Vagina (tissue), 2 donors: Measurements from ENCODE around the gene ZMIZ1. TPM values are rescaled to one million over a fixed set of nuclear protein-coding genes. Genes with fewer than 3 reads are reported as not detected.

Experiments
- DNase-seq, 2 donors: peaks; one replicate each; pipeline ENCODE4 v3.0.0-alpha.2; 2017; ENCODE audit errors: extremely low spot score in 2 of 2
- H3K27ac ChIP-seq: fragments of 200-600 bp; sonication (generic); one replicate; pipeline ENCODE4 v1.5.1; 2019
- H3K27me3 ChIP-seq: fragments of 200-600 bp; sonication (generic); one replicate; pipeline ENCODE4 v1.5.1; 2019
- H3K36me3 ChIP-seq, 2 donors: fragments of 200-600 bp; sonication (generic); one replicate each; pipeline ENCODE4 v1.5.1; 2017 to 2019
- H3K4me1 ChIP-seq: fragments of 200-600 bp; sonication (generic); one replicate; pipeline ENCODE4 v1.5.1; 2019
- H3K4me3 ChIP-seq, 2 donors: fragments of 200-600 bp; sonication (generic); 1 replicate in 1 of 2; 2 replicates in 1 of 2; pipeline ENCODE4 v1.5.1; 2016 to 2019
- H3K9me3 ChIP-seq: fragments of 200-600 bp; sonication (generic); one replicate; pipeline ENCODE4 v1.5.1; 2019
- CTCF ChIP-seq, 3 experiments: fragments of 450-650 bp in 2 of 3; fragments of 200-600 bp in 1 of 3; sonication (generic) in 1 of 3; IDR thresholded peaks; one replicate each; pipeline ENCODE4 v1.5.1; 2017 to 2019; ENCODE audit warnings: antibody characterized with exemption in 3 of 3, mild to moderate bottlenecking in 2 of 3, moderate library complexity in 2 of 3
- POLR2A ChIP-seq, 2 donors: fragments of 450-650 bp; IDR thresholded peaks; one replicate each; pipeline ENCODE4 v1.6.1; 2017; ENCODE audit warnings: antibody characterized with exemption in 2 of 2, mild to moderate bottlenecking in 2 of 2, moderate library complexity in 2 of 2
- POLR2AphosphoS5 ChIP-seq, 2 donors: sonication (generic); formaldehyde crosslinking; IDR thresholded peaks; one replicate each; pipeline ENCODE4 v1.9.0; 2017; ENCODE audit warnings: antibody characterized with exemption in 2 of 2, mild to moderate bottlenecking in 2 of 2, low read depth in 1 of 2; ENCODE audit not compliant: insufficient read depth in 1 of 2
- intact Hi-C: fragments of 100-400 bp; cut with DNase I; formaldehyde crosslinking; loops from one replicate; pipeline ENCODE4 v1.15.1; 2023
- total RNA-seq: library from RNA; depleted of rRNA; stranded (reverse); fragments of >200 nt; gene quantifications from one replicate; pipeline ENCODE4 v1.2.3, GENCODE V29; 2016

The ZMIZ1 gene
- total RNA-seq, 1 donor from 2014 or later: 61.4 TPM

DNA sequence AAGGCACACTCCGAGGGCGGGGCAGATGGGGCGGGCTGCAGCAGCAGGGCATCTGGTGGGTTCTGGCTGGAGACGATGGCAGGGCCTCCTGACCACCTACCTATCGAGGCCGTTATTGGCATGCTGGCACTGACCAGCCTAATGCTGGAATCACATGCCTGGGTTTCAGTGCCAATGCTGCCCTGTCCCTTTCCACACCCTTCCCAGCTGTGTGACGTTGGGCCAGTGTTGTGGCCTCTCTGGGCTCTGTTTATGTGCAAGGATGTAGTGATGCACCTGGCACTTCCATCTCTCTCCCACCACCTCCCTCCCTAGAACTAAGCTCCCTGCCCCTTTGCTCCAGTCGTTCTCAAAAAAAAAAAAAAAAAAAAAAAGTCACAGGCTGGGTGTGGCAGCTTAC lies 132.9 kb downstream of the ZMIZ1 start:
- Histone ChIP-seq H3K36me3 (peaks cover 0 to 23% of the 10 kb centered on the region in 2 donors), H3K4me1 (peaks cover 32% of the 10 kb centered on the region), H3K27me3 (no peaks in the 10 kb centered on the region), H3K27ac (no peak overlapping the region), H3K9me3 (no peaks in the 10 kb centered on the region), H3K4me3 (no peak overlapping the region)
- DNase-seq: no peak
- intact Hi-C loops: loop anchor here (5.0 kb wide), 1 partner anchor 989 kb away; no protein-coding TSS in a partner anchor
- TF ChIP-seq POLR2AphosphoS5 (IDR thresholded peaks at IDR 0.05; ENCODE audit: insufficient read depth in 1 of 2, low read depth in 1 of 2) (no peak), POLR2A (IDR thresholded peaks at IDR 0.05) (no peak), CTCF (IDR thresholded peaks at IDR 0.05) (no peak)

GRCh38 chr10:79202188-79203013 lies 133.6 kb downstream of the ZMIZ1 start:
- no peaks in the 10 kb centered on the region for H3K27me3 ChIP-seq
- H3K9me3 ChIP-seq: no peaks in the 10 kb centered on the region
- TF ChIP-seq CTCF (IDR thresholded peaks at IDR 0.05) (peak in 1 of 3 experiments; percentile 18), POLR2A (IDR thresholded peaks at IDR 0.05) (no peak)
- no peak for DNase-seq
- H3K4me3 ChIP-seq: no peak overlapping the region
- peak overlapping the region; percentile 48 for H3K27ac ChIP-seq
- H3K36me3 ChIP-seq: peaks cover 0 to 23% of the 10 kb centered on the region in 2 donors
- peaks cover 34% of the 10 kb centered on the region for H3K4me1 ChIP-seq
- intact Hi-C loops: loop anchor here (5.0 kb wide), 1 partner anchor 990 kb away; no protein-coding TSS in a partner anchor

GRCh38 chr10:79203014-79203644 lies 134.4 kb downstream of the ZMIZ1 start:
- intact Hi-C loops: loop anchor here (5.0 kb wide), 1 partner anchor 991 kb away; no protein-coding TSS in a partner anchor
- TF ChIP-seq CTCF (IDR thresholded peaks at IDR 0.05) (no peak), POLR2A (IDR thresholded peaks at IDR 0.05) (no peak), POLR2AphosphoS5 (IDR thresholded peaks at IDR 0.05; ENCODE audit: insufficient read depth in 1 of 2, low read depth in 1 of 2) (no peak)
- Histone ChIP-seq H3K4me1 (peaks cover 34% of the 10 kb centered on the region), H3K27me3 (no peaks in the 10 kb centered on the region), H3K9me3 (no peaks in the 10 kb centered on the region), H3K4me3 (no peak overlapping the region), H3K27ac (peak overlapping the region; percentile 48), H3K36me3 (peaks cover 0 to 29% of the 10 kb centered on the region in 2 donors)
- DNase-seq: no peak

- H3K27ac ChIP-seq: no peak overlapping the region
- peaks cover 0 to 36% of the 10 kb centered on the region in 2 donors for H3K36me3 ChIP-seq
These were observed 135.1 kb downstream of the ZMIZ1 start for GRCh38 chr10:79203833-79204232.

More at GRCh38 chr10:79203833-79204232, 135.1 kb downstream of the ZMIZ1 start:
- Histone ChIP-seq H3K4me1 (peaks cover 34% of the 10 kb centered on the region), H3K4me3 (no peak overlapping the region), H3K9me3 (no peaks in the 10 kb centered on the region), H3K27me3 (no peaks in the 10 kb centered on the region)
- intact Hi-C loops: loop anchor here (5.0 kb wide), 1 partner anchor 992 kb away; no protein-coding TSS in a partner anchor
- DNase-seq: no peak
- TF ChIP-seq CTCF (IDR thresholded peaks at IDR 0.05) (no peak), POLR2AphosphoS5 (IDR thresholded peaks at IDR 0.05; ENCODE audit: insufficient read depth in 1 of 2, low read depth in 1 of 2) (no peak), POLR2A (IDR thresholded peaks at IDR 0.05) (no peak)
